PC-9 (cell line): ENCODE results near the gene GNAL. TPM values are rescaled to one million over a fixed set of nuclear protein-coding genes. Genes with fewer than 3 reads are reported as not detected.

Source experiments
- BruUV-seq: library from RNA; stranded (reverse); fragments of 400-500 nt; replicated peaks from 2 replicates; lab custom pipeline; 2021; lab: Mats Ljungman, UMichigan
- CTCF ChIA-PET: fragments of 300-600 bp; sonication (Branson Sonifier 250); formaldehyde crosslinking; loops from one replicate; lab custom pipeline; 2022; ENCODE audit warnings: antibody characterized with exemption; lab: Charles Lee
- POLR2A ChIA-PET: fragments of 300-600 bp; sonication (Branson Sonifier 250); formaldehyde crosslinking; loops from one replicate; lab custom pipeline; 2022; ENCODE audit warnings: antibody characterized with exemption; ENCODE audit not compliant: unreplicated experiment; lab: Charles Lee
- DNase-seq, 2 experiments: peaks; one replicate each; pipeline versions ENCODE4 v3.0.0 to v3.0.0-alpha.2; 2015 to 2022; ENCODE audit warnings: mixed read lengths in 1 of 2
- H2AFZ ChIP-seq: fragments of 200-600 bp; sonication (generic); 2 replicates; pipeline ENCODE4 v1.8.1; 2017; ENCODE audit warnings: antibody characterized with exemption
- H3F3A ChIP-seq: fragments of 200-600 bp; sonication (generic); 2 replicates; pipeline ENCODE4 v1.8.1; 2017; ENCODE audit warnings: antibody characterized with exemption, mild to moderate bottlenecking, low read depth; ENCODE audit not compliant: insufficient read depth
- H3K27ac ChIP-seq: fragments of 200-600 bp; sonication (generic); 2 replicates; pipeline ENCODE4 v1.6.1; 2016; ENCODE audit warnings: mixed run types
- H3K27me3 ChIP-seq: fragments of 200-600 bp; sonication (generic); 2 replicates; pipeline ENCODE4 v1.6.1; 2016; ENCODE audit warnings: low read depth, mixed run types; ENCODE audit not compliant: insufficient read depth
- H3K36me3 ChIP-seq: fragments of 200-600 bp; sonication (generic); 2 replicates; pipeline ENCODE4 v1.6.1; 2016; ENCODE audit warnings: low read depth, mixed run types
- H3K4me1 ChIP-seq: fragments of 200-600 bp; sonication (generic); replicated peaks from 2 replicates; pipeline ENCODE4 v1.6.1; 2016; ENCODE audit warnings: mixed run types; ENCODE audit not compliant: insufficient read depth
- H3K4me2 ChIP-seq: fragments of 200-600 bp; sonication (generic); 2 replicates; pipeline ENCODE4 v1.6.1; 2017; ENCODE audit warnings: mixed run types
- H3K4me3 ChIP-seq: fragments of 200-600 bp; sonication (generic); 2 replicates; pipeline ENCODE4 v1.6.1; 2016; ENCODE audit warnings: mixed run types
- H3K79me2 ChIP-seq: fragments of 200-600 bp; sonication (generic); 2 replicates; pipeline ENCODE4 v1.6.1; 2017; ENCODE audit warnings: low read depth, mixed run types
- H3K9me2 ChIP-seq: fragments of 200-600 bp; sonication (generic); 2 replicates; pipeline ENCODE4 v1.8.1; 2017; ENCODE audit warnings: mild to moderate bottlenecking; ENCODE audit not compliant: insufficient read depth
- H3K9me3 ChIP-seq: fragments of 200-600 bp; sonication (generic); 2 replicates; pipeline ENCODE4 v1.8.1; 2016; ENCODE audit warnings: low read depth; ENCODE audit not compliant: insufficient read depth
- H4K20me1 ChIP-seq: fragments of 200-600 bp; sonication (generic); 2 replicates; pipeline ENCODE4 v1.8.1; 2017; ENCODE audit not compliant: insufficient read depth
- CTCF ChIP-seq: fragments of 200-600 bp; sonication (generic); conservative IDR thresholded peaks from 2 replicates; pipeline ENCODE4 v1.6.1; 2017; ENCODE audit warnings: mixed run types, antibody characterized with exemption, mild to moderate bottlenecking, moderate library complexity
- EZH2 ChIP-seq: fragments of 200-600 bp; sonication (generic); IDR thresholded peaks from 2 replicates; pipeline ENCODE4 v1.8.0; 2017; ENCODE audit warnings: antibody characterized with exemption, low read depth
- intact Hi-C: fragments of 100-400 bp; cut with micrococcal nuclease; formaldehyde crosslinking; loops from one replicate; pipeline ENCODE4 v1.10.0; 2022; ENCODE audit not compliant: unreplicated experiment
- total RNA-seq: library from RNA; stranded (reverse); gene quantifications from 2 replicates; pipeline ENCODE4 v1.2.3, GENCODE V29; 2021

GNAL gene
- total RNA-seq, 1 experiment from 2014 or later: 3.3 TPM

GRCh38 chr18:11655606-11655932 is 33.5 kb upstream of the GNAL start:
- Histone ChIP-seq H3K36me3 (no peaks in the 10 kb centered on the region), H3K4me2 (no peak overlapping the region), H2AFZ (no peak overlapping the region), H3F3A (no peaks in the 10 kb centered on the region), H3K4me3 (no peak overlapping the region), H3K9me3 (no peaks in the 10 kb centered on the region), H3K4me1 (no peaks in the 10 kb centered on the region), H3K79me2 (no peaks in the 10 kb centered on the region), H4K20me1 (no peaks in the 10 kb centered on the region), H3K27ac (no peak overlapping the region), H3K27me3 (peaks cover 87% of the 10 kb centered on the region), H3K9me2 (no peaks in the 10 kb centered on the region)
- TF ChIP-seq EZH2 (no peak), CTCF (peak; percentile 1; the same call in 1 of the 2 replicates)
- DNase-seq: no peak
- intact Hi-C loops: loop anchor here (1.0 kb wide), 2 partner anchors 217 to 282 kb away; no protein-coding TSS in a partner anchor
- CTCF ChIA-PET: interaction anchor here (0.6 kb wide), 2 partner anchors 29 to 290 kb away, joined by 3 to 5 read pairs; no protein-coding TSS in a partner anchor
- POLR2A ChIA-PET: interaction anchor here (0.6 kb wide), 1 partner anchor 1228 kb away, joined by 8 read pairs; no protein-coding TSS in a partner anchor
- no TSS peak for BruUV-seq

GRCh38 chr18:11657152-11657551 is 31.9 kb upstream of the GNAL start:
- DNase-seq: no peak
- Histone ChIP-seq H3K4me3 (no peak overlapping the region), H2AFZ (no peak overlapping the region), H3K9me2 (no peaks in the 10 kb centered on the region), H4K20me1 (no peaks in the 10 kb centered on the region), H3F3A (no peaks in the 10 kb centered on the region), H3K4me2 (no peak overlapping the region), H3K9me3 (no peaks in the 10 kb centered on the region), H3K27ac (no peak overlapping the region), H3K79me2 (no peaks in the 10 kb centered on the region), H3K36me3 (no peaks in the 10 kb centered on the region), H3K27me3 (peaks cover 87% of the 10 kb centered on the region), H3K4me1 (no peaks in the 10 kb centered on the region)
- no peak for TF ChIP-seq EZH2
- no peak for TF ChIP-seq CTCF
- intact Hi-C loops: no loop called here
- ChIA-PET POLR2A (no interaction called here), CTCF (interaction anchor here (0.6 kb wide), 1 partner anchor 377 kb away, joined by 3 read pairs; no protein-coding TSS in a partner anchor)
- BruUV-seq: no TSS peak

- intact Hi-C loops: no loop called here
- TF ChIP-seq EZH2 (no peak), CTCF (no peak)
- Histone ChIP-seq H3K36me3 (no peaks in the 10 kb centered on the region), H2AFZ (no peak overlapping the region), H3K4me3 (no peak overlapping the region), H3K4me1 (no peaks in the 10 kb centered on the region), H3K9me3 (no peaks in the 10 kb centered on the region), H3K4me2 (no peak overlapping the region), H3K27me3 (peaks cover 90% of the 10 kb centered on the region), H3K27ac (no peak overlapping the region), H4K20me1 (no peaks in the 10 kb centered on the region), H3K79me2 (no peaks in the 10 kb centered on the region), H3K9me2 (no peaks in the 10 kb centered on the region), H3F3A (no peaks in the 10 kb centered on the region)
- DNase-seq: no peak
- ChIA-PET POLR2A (no interaction called here), CTCF (no interaction called here)
- no TSS peak for BruUV-seq
Measured at GRCh38 chr18:11657554-11657953, 31.5 kb upstream of the GNAL start.
